GM12875 (cell line): ENCODE results near the gene SYTL4.
A peak's percentile ranks its signal among the peaks of the same experiment; 100 is the strongest.

Source experiments
- H3K4me3 ChIP-seq: one replicate; pipeline ENCODE4 v1.5.1; 2011; ENCODE audit warnings: low read depth, low read length, control low read depth
- TF ChIP-seq, protein P1 (sequence below): IDR thresholded peaks from 2 replicates; pipeline ENCODE4 v1.5.1; 2011; ENCODE audit warnings: low read depth, mild to moderate bottlenecking, control low read depth, inconsistent platforms, low read length, moderate library complexity, borderline replicate concordance; ENCODE audit not compliant: insufficient read depth

SYTL4 gene

DNA sequence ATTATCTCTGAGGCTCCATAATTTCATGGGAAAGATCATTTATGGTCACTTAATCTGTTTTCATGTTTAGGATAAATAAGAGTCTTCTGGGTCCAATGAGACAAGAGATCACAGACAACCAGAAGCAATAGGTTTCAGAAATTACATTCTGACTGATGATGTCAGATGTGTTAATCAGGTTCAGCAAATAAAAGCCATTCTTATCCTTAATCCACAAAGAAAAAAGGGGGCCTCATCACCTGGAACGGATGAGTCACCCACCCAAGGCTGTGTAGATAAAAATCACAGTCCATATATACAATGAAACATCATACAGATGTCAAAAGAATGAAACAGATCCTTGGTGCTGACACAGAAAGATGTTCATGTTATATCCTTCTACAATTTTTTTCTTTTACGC is 36.6 kb downstream of the SYTL4 start:
- TF ChIP-seq, protein P1, sequence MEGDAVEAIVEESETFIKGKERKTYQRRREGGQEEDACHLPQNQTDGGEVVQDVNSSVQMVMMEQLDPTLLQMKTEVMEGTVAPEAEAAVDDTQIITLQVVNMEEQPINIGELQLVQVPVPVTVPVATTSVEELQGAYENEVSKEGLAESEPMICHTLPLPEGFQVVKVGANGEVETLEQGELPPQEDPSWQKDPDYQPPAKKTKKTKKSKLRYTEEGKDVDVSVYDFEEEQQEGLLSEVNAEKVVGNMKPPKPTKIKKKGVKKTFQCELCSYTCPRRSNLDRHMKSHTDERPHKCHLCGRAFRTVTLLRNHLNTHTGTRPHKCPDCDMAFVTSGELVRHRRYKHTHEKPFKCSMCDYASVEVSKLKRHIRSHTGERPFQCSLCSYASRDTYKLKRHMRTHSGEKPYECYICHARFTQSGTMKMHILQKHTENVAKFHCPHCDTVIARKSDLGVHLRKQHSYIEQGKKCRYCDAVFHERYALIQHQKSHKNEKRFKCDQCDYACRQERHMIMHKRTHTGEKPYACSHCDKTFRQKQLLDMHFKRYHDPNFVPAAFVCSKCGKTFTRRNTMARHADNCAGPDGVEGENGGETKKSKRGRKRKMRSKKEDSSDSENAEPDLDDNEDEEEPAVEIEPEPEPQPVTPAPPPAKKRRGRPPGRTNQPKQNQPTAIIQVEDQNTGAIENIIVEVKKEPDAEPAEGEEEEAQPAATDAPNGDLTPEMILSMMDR, result no peak

DNA sequence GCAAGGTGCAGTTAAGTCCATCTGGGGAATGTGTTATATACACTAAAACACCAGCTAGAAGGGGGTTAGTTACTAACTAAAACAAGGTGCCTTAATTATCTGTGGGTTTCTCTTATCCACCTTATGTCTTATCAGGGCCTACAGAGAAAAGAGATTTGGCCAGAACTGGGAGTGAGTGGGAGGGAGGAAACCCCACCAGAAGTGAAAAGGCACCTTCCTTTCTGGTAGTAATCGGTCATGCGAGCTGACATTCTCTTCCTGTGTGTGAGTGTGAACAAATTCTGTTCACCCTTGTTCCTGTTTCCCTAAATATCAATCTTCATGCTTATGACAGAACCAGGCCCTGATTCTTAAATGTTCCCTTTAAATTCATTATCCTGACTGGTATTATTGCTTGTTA is 44.4 kb downstream of the SYTL4 start:
- no peak overlapping the region for H3K4me3 ChIP-seq
- TF ChIP-seq, protein P1, result no peak

More for the DNA sequence above, 36.6 kb downstream of the SYTL4 start:
- H3K4me3 ChIP-seq, result no peak overlapping the region

- TF ChIP-seq, protein P1, result no peak
Measured at GRCh38 chrX:100687128-100687527, 44.8 kb downstream of the SYTL4 start.

DNA sequence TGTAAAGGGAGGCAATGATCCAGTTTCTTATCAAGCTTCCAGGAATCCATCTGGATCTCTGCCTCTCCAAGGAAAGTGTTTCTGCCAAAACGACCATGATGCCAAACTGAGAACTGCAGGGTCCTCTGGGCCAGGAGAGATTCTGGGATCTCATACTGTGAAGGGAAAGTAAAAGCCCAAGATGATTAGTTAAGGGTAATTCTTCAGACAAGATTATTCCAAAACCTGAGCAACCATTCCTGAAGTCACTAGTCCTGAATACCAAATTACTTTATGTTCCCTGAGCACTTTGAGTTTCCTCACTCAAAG is 46.0 kb downstream of the SYTL4 start:
- H3K4me3 ChIP-seq, result no peak overlapping the region
- TF ChIP-seq, protein P1, result no peak

More at GRCh38 chrX:100687128-100687527, 44.8 kb downstream of the SYTL4 start:
- peak overlapping the region; percentile 16 for H3K4me3 ChIP-seq

- H3K4me3 ChIP-seq, result peak overlapping the region; percentile 10
- TF ChIP-seq, protein P1, result peak; percentile 83
Measured at GRCh38 chrX:100685284-100685996, 46.5 kb downstream of the SYTL4 start.

- H3K4me3 ChIP-seq, result no peak overlapping the region
- TF ChIP-seq, protein P1, result no peak
Measured at GRCh38 chrX:100682939-100683338, 49.0 kb downstream of the SYTL4 start.

DNA sequence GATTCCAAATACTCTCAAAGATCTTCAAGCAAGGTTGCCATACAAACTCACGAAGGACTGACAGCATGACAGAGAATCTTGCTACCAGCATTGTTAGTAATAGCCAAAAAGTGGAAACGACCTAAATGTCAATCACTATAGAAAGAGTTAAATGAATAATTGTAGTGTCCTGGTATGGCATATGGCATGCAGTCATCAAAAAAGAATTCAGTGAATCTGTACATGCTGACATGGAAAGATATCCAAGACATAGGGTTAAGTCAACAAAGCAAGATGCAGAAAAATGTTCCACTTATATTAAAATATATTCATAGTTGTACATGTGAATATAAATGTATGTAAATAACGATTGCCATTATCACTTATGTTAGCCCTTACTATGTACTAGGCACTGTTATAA is 50.3 kb downstream of the SYTL4 start:
- no peak overlapping the region for H3K4me3 ChIP-seq
- TF ChIP-seq, protein P1, result no peak
